RWPE2 (cell line): ENCODE results near the gene OR6C68.

ENCODE experiments used
- ATAC-seq: fragments of 200-7000 bp; cut with Tn5 transposase; 3 replicates; pipeline ENCODE4 v1.9.1; 2021; ENCODE audit warnings: low read depth
- DNase-seq: peaks from one replicate; pipeline ENCODE4 v3.0.0-alpha.2; 2020; ENCODE audit warnings: low spot score
- H3K27ac ChIP-seq: fragments of 450-650 bp; 2 replicates; pipeline ENCODE4 v1.5.1; 2017; ENCODE audit warnings: mild to moderate bottlenecking; ENCODE audit not compliant: poor library complexity, severe bottlenecking
- H3K27me3 ChIP-seq: fragments of 250-450 bp; sonication (Bioruptor Pico); 2 replicates; pipeline ENCODE4 v1.5.1; 2021; ENCODE audit warnings: mild to moderate bottlenecking, moderate library complexity; ENCODE audit not compliant: insufficient read depth, poor library complexity, severe bottlenecking
- H3K36me3 ChIP-seq: fragments of 250-450 bp; sonication (Bioruptor Pico); 2 replicates; pipeline ENCODE4 v1.5.1; 2020; ENCODE audit warnings: low read depth, mild to moderate bottlenecking, moderate library complexity
- H3K4me1 ChIP-seq: fragments of 250-450 bp; sonication (Bioruptor Pico); 2 replicates; pipeline ENCODE4 v1.5.1; 2021; ENCODE audit warnings: mild to moderate bottlenecking, moderate library complexity; ENCODE audit not compliant: insufficient read depth, poor library complexity, severe bottlenecking
- H3K4me3 ChIP-seq: fragments of 250-450 bp; sonication (Bioruptor Pico); 2 replicates; pipeline ENCODE4 v1.5.1; 2021; ENCODE audit warnings: mild to moderate bottlenecking, moderate library complexity; ENCODE audit not compliant: severe bottlenecking
- H3K9me3 ChIP-seq: fragments of 250-450 bp; sonication (Bioruptor Pico); 2 replicates; pipeline ENCODE4 v1.5.1; 2021; ENCODE audit warnings: mild to moderate bottlenecking, moderate library complexity; ENCODE audit not compliant: severe bottlenecking
- CTCF ChIP-seq: fragments of 450-650 bp; IDR thresholded peaks from one replicate; pipeline ENCODE4 v1.5.1; 2017; ENCODE audit warnings: mild to moderate bottlenecking, moderate library complexity; ENCODE audit not compliant: poor library complexity, severe bottlenecking

OR6C68 gene

GRCh38 chr12:55495490-55495889 lies 3.3 kb downstream of the OR6C68 start:
- H3K27ac ChIP-seq = no peak overlapping the region
- no peak overlapping the region for H3K4me3 ChIP-seq
- no peaks in the 10 kb centered on the region for H3K4me1 ChIP-seq
- no peaks in the 10 kb centered on the region for H3K36me3 ChIP-seq
- no peaks in the 10 kb centered on the region for H3K9me3 ChIP-seq
- peaks cover 7% of the 10 kb centered on the region for H3K27me3 ChIP-seq
- no peak for DNase-seq
- ATAC-seq = no peak
- no peak for TF ChIP-seq CTCF

- no peaks in the 10 kb centered on the region for H3K9me3 ChIP-seq
- H3K36me3 ChIP-seq = no peaks in the 10 kb centered on the region
- H3K27me3 ChIP-seq = peaks cover 16% of the 10 kb centered on the region
- H3K4me3 ChIP-seq = no peak overlapping the region
- ATAC-seq (no peak), DNase-seq (no peak)
- H3K27ac ChIP-seq = no peak overlapping the region
- H3K4me1 ChIP-seq = no peaks in the 10 kb centered on the region
- TF ChIP-seq CTCF = no peak
These were observed 7.1 kb downstream of the OR6C68 start for GRCh38 chr12:55499231-55499630.

- no peak overlapping the region for H3K4me3 ChIP-seq
- H3K27me3 ChIP-seq = peaks cover 16% of the 10 kb centered on the region
- no peak overlapping the region for H3K27ac ChIP-seq
- ATAC-seq (no peak), DNase-seq (no peak)
- H3K36me3 ChIP-seq = no peaks in the 10 kb centered on the region
- H3K9me3 ChIP-seq = no peaks in the 10 kb centered on the region
- TF ChIP-seq CTCF = no peak
- no peaks in the 10 kb centered on the region for H3K4me1 ChIP-seq
These were observed 7.7 kb downstream of the OR6C68 start for GRCh38 chr12:55499810-55500252.

GRCh38 chr12:55501601-55502000 lies 9.4 kb downstream of the OR6C68 start:
- DNase-seq = no peak
- Histone ChIP-seq H3K36me3 (no peaks in the 10 kb centered on the region), H3K4me3 (no peak overlapping the region), H3K9me3 (no peaks in the 10 kb centered on the region), H3K4me1 (no peaks in the 10 kb centered on the region), H3K27me3 (peaks cover 16% of the 10 kb centered on the region), H3K27ac (no peak overlapping the region)
- no peak for ATAC-seq
- TF ChIP-seq CTCF = no peak

- H3K9me3 ChIP-seq = no peaks in the 10 kb centered on the region
- no peaks in the 10 kb centered on the region for H3K4me1 ChIP-seq
- H3K27me3 ChIP-seq = peaks cover 11% of the 10 kb centered on the region
- TF ChIP-seq CTCF = no peak
- H3K27ac ChIP-seq = no peak overlapping the region
- DNase-seq (no peak), ATAC-seq (no peak)
- H3K4me3 ChIP-seq = no peak overlapping the region
- H3K36me3 ChIP-seq = no peaks in the 10 kb centered on the region
These were observed 23.5 kb downstream of the OR6C68 start for GRCh38 chr12:55515696-55516095.
